A549 (cell line): Measurements from ENCODE around the gene ZBED4.

Experiments
- POLR2A ChIP-seq: IDR thresholded peaks from 2 replicates; pipeline ENCODE4 v1.6.1; 2012; ENCODE audit warnings: mild to moderate bottlenecking, low read length
- RCOR1 ChIP-seq: fragments of 150-350 bp; IDR thresholded peaks from 2 replicates; pipeline ENCODE4 v1.6.1; 2014; ENCODE audit warnings: antibody characterized with exemption, low read length, low read depth
- TF ChIP-seq, protein P1 (sequence below): fragments of >200 bp; sonication (Bioruptor Twin); formaldehyde crosslinking; IDR thresholded peaks from 3 replicates; pipeline ENCODE4 v1.5.1; 2016
- TF ChIP-seq, protein P2 (sequence below): fragments of 250-450 bp; sonication (Bioruptor Pico); IDR thresholded peaks from 2 replicates; pipeline ENCODE4 v1.5.0; 2021; ENCODE audit warnings: mild to moderate bottlenecking, moderate library complexity, borderline replicate concordance

DNA sequence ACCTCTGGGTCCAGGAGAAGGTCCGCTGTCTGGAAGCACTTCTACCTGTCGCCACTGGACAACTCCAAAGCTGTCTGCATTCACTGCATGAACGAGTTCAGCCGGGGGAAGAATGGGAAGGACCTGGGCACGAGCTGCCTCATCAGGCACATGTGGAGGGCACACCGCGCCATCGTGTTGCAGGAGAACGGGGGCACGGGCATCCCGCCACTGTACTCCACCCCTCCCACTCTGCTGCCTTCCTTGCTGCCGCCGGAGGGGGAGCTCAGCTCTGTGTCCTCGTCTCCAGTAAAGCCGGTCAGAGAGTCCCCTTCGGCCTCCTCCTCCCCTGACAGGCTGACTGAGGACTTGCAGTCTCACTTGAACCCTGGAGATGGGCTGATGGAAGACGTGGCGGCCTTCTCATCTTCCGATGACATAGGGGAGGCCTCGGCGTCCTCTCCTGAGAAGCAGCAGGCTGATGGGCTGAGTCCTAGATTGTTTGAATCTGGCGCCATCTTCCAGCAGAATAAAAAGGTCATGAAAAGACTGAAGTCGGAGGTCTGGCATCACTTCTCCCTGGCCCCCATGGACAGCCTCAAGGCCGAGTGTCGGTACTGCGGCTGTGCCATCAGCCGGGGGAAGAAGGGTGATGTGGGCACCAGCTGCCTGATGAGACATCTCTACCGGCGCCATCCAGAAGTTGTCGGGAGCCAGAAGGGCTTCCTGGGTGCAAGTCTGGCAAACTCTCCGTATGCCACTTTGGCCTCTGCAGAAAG is 31.0 kb downstream of the ZBED4 start:
- TF ChIP-seq, protein P1, sequence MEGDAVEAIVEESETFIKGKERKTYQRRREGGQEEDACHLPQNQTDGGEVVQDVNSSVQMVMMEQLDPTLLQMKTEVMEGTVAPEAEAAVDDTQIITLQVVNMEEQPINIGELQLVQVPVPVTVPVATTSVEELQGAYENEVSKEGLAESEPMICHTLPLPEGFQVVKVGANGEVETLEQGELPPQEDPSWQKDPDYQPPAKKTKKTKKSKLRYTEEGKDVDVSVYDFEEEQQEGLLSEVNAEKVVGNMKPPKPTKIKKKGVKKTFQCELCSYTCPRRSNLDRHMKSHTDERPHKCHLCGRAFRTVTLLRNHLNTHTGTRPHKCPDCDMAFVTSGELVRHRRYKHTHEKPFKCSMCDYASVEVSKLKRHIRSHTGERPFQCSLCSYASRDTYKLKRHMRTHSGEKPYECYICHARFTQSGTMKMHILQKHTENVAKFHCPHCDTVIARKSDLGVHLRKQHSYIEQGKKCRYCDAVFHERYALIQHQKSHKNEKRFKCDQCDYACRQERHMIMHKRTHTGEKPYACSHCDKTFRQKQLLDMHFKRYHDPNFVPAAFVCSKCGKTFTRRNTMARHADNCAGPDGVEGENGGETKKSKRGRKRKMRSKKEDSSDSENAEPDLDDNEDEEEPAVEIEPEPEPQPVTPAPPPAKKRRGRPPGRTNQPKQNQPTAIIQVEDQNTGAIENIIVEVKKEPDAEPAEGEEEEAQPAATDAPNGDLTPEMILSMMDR, result no peak
- TF ChIP-seq RCOR1, result no peak
- no peak for TF ChIP-seq POLR2A
- TF ChIP-seq, protein P2, sequence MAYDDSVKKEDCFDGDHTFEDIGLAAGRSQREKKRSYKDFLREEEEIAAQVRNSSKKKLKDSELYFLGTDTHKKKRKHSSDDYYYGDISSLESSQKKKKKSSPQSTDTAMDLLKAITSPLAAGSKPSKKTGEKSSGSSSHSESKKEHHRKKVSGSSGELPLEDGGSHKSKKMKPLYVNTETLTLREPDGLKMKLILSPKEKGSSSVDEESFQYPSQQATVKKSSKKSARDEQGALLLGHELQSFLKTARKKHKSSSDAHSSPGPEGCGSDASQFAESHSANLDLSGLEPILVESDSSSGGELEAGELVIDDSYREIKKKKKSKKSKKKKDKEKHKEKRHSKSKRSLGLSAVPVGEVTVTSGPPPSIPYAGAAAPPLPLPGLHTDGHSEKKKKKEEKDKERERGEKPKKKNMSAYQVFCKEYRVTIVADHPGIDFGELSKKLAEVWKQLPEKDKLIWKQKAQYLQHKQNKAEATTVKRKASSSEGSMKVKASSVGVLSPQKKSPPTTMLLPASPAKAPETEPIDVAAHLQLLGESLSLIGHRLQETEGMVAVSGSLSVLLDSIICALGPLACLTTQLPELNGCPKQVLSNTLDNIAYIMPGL (CRISPR knock-in tag), result no peak
